Rectal smooth muscle tissue (tissue), 1 donor: ENCODE results near the gene VWCE.
A peak's percentile ranks its signal among the peaks of the same experiment; 100 is the strongest.

ENCODE experiments used
- H3K27ac ChIP-seq: one replicate; pipeline ENCODE4 v1.7.0; 2013; ENCODE audit warnings: low read depth, low read length, inconsistent platforms
- H3K27me3 ChIP-seq: one replicate; pipeline ENCODE4 v1.7.0; 2013; ENCODE audit warnings: low read length; ENCODE audit not compliant: control insufficient read depth, insufficient read depth
- H3K36me3 ChIP-seq: one replicate; pipeline ENCODE4 v1.7.0; 2013; ENCODE audit warnings: low read length; ENCODE audit not compliant: control insufficient read depth, insufficient read depth
- H3K4me1 ChIP-seq: one replicate; pipeline ENCODE4 v1.7.0; 2013; ENCODE audit warnings: low read length; ENCODE audit not compliant: control insufficient read depth, insufficient read depth
- H3K4me3 ChIP-seq: one replicate; pipeline ENCODE4 v1.7.0; 2013; ENCODE audit warnings: low read length
- H3K9ac ChIP-seq: one replicate; pipeline ENCODE4 v1.7.0; 2013; ENCODE audit warnings: low read length

VWCE gene

GRCh38 chr11:61290905-61291690, 4.0 kb downstream of the VWCE start:
- Histone ChIP-seq H3K4me3 (no peak overlapping the region), H3K4me1 (no peaks in the 10 kb centered on the region), H3K9ac (no peak overlapping the region)

GRCh38 chr11:61287338-61287977, 7.7 kb downstream of the VWCE start:
- Histone ChIP-seq H3K27me3 (no peaks in the 10 kb centered on the region), H3K4me3 (no peak overlapping the region), H3K9ac (no peak overlapping the region), H3K27ac (no peak overlapping the region), H3K4me1 (no peaks in the 10 kb centered on the region), H3K36me3 (no peaks in the 10 kb centered on the region)

More at GRCh38 chr11:61290905-61291690, 4.0 kb downstream of the VWCE start:
- Histone ChIP-seq H3K36me3 (no peaks in the 10 kb centered on the region), H3K27ac (no peak overlapping the region), H3K27me3 (peaks cover 17% of the 10 kb centered on the region)

GRCh38 chr11:61283613-61284012, 11.5 kb downstream of the VWCE start:
- H3K9ac ChIP-seq = no peak overlapping the region
- no peaks in the 10 kb centered on the region for H3K27me3 ChIP-seq
- H3K4me1 ChIP-seq = no peaks in the 10 kb centered on the region
- no peak overlapping the region for H3K4me3 ChIP-seq
- H3K36me3 ChIP-seq = no peaks in the 10 kb centered on the region
- H3K27ac ChIP-seq = no peak overlapping the region

- Histone ChIP-seq H3K4me3 (peak overlapping the region; percentile 44), H3K36me3 (no peaks in the 10 kb centered on the region), H3K27me3 (no peaks in the 10 kb centered on the region)
Measured at GRCh38 chr11:61281581-61282250, 13.4 kb downstream of the VWCE start.

GRCh38 chr11:61280883-61281580, 14.1 kb downstream of the VWCE start:
- no peaks in the 10 kb centered on the region for H3K4me1 ChIP-seq
- no peaks in the 10 kb centered on the region for H3K36me3 ChIP-seq
- no peak overlapping the region for H3K9ac ChIP-seq
- no peaks in the 10 kb centered on the region for H3K27me3 ChIP-seq
- peak overlapping the region; percentile 24 for H3K4me3 ChIP-seq
- no peak overlapping the region for H3K27ac ChIP-seq

More at GRCh38 chr11:61281581-61282250, 13.4 kb downstream of the VWCE start:
- no peaks in the 10 kb centered on the region for H3K4me1 ChIP-seq
- no peak overlapping the region for H3K27ac ChIP-seq
- H3K9ac ChIP-seq = no peak overlapping the region

- H3K9ac ChIP-seq = no peak overlapping the region
- H3K27me3 ChIP-seq = no peaks in the 10 kb centered on the region
- H3K27ac ChIP-seq = no peak overlapping the region
- H3K4me3 ChIP-seq = no peak overlapping the region
- H3K4me1 ChIP-seq = no peaks in the 10 kb centered on the region
- H3K36me3 ChIP-seq = no peaks in the 10 kb centered on the region
Measured at GRCh38 chr11:61279934-61280659, 15.0 kb downstream of the VWCE start.

- Histone ChIP-seq H3K36me3 (no peaks in the 10 kb centered on the region), H3K4me1 (no peaks in the 10 kb centered on the region), H3K27ac (no peak overlapping the region), H3K27me3 (no peaks in the 10 kb centered on the region), H3K9ac (no peak overlapping the region), H3K4me3 (no peak overlapping the region)
Measured at GRCh38 chr11:61278001-61278470, 17.1 kb downstream of the VWCE start.

GRCh38 chr11:61277186-61278000, 17.7 kb downstream of the VWCE start:
- Histone ChIP-seq H3K9ac (no peak overlapping the region), H3K4me3 (no peak overlapping the region), H3K36me3 (no peaks in the 10 kb centered on the region), H3K4me1 (no peaks in the 10 kb centered on the region), H3K27me3 (no peaks in the 10 kb centered on the region), H3K27ac (no peak overlapping the region)

GRCh38 chr11:61275191-61275590, 19.9 kb downstream of the VWCE start:
- H3K27me3 ChIP-seq = no peaks in the 10 kb centered on the region

GRCh38 chr11:61274084-61274483, 21.0 kb downstream of the VWCE start:
- H3K27ac ChIP-seq = no peak overlapping the region
- H3K4me3 ChIP-seq = no peak overlapping the region
- H3K4me1 ChIP-seq = no peaks in the 10 kb centered on the region
- H3K27me3 ChIP-seq = no peaks in the 10 kb centered on the region
- H3K36me3 ChIP-seq = no peaks in the 10 kb centered on the region
- H3K9ac ChIP-seq = no peak overlapping the region

More at GRCh38 chr11:61275191-61275590, 19.9 kb downstream of the VWCE start:
- H3K27ac ChIP-seq = no peak overlapping the region
- H3K4me3 ChIP-seq = no peak overlapping the region
- H3K9ac ChIP-seq = no peak overlapping the region
- H3K4me1 ChIP-seq = no peaks in the 10 kb centered on the region
- H3K36me3 ChIP-seq = no peaks in the 10 kb centered on the region
